HG02798 (cell line): ENCODE measurements around the gene SLC41A3.
"Not testable (repeated sequence)": the region's sequence is repeated elsewhere in the genome, so short reads cannot be mapped to it uniquely, and the experiment has no call there.

Experiments used
- ATAC-seq: cut with Tn5 transposase; IDR thresholded peaks from one replicate; pipeline ENCODE4 v1.9.1; 2021; ENCODE audit warnings: mild to moderate bottlenecking; ENCODE audit not compliant: unreplicated experiment, poor library complexity

SLC41A3 gene

DNA sequence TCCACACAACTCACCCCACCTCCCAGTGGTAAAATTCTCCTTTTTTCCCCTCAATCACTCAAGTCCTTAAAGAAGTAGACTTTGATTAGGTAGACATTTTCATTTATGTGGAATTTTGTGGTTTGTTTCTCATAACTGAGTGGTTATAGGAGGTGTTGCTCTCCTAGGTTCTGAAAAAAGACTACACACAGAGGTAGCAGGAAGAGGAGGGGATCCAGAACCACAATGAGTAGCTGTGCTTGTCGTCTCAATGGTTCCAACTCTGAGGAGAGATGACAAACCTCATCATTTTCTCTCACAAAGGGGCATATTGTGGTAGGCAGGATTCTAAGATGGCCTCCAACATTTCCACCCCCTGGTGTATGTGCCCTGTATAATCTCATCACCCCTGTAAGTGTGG, 120.1 kb downstream of the SLC41A3 start:
- not testable (repeated sequence) for ATAC-seq

DNA sequence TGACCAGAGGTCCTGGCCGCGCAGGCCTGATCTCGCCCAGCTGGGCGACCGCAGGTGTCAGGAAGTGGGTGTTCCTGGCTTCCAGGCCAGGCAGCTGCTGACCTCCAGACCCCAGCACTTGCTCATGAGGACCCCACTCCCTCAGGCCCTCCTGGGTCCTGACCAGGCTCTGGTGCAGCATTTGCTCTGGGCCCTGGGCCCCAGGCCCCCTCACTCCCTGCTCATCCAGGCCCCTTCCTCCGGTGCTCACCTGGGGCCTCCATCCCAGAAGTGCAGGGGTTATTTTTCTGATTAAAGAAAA, 122.7 kb downstream of the SLC41A3 start:
- no peak for ATAC-seq

DNA sequence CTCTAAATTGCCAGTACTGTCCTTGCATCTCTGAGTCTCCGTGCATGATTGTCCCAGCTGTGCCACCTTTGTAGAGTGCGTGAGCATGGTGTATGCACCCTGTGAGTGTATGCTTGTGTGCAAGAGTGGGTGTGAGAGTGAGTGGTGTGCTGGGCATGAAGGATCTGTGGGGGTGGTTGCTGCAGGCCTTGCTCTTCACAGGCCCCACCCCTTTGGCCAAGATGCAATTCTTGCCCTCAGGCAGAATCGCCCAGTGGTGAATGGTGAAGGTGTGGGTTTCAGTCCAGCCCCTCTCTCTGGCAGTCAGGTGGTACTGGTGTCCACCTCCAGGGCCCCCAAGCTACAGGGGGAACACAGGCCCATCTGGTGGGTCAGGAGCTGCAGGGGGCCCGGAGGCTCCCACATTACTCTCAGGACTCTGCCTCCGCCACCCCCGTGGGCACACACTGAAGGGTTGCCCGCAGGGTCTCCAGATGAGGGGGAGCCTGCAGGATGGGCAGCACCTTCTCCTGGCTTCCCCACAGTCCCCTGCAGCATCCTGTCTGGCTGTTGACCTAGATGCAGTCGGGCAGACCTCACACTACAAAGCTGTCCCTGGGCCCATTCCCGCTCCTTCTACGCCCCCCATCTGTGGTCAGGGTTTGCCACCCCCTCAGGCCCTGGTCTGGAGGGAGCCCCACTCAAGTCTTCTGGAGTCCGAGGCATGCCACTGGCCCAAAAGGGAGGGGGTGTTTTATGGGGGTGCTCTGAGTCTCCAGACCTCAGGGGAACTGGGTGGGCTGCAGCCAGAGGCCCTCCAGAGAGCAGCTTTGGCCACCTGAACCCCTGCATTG, 123.3 kb downstream of the SLC41A3 start:
- ATAC-seq, result no peak

DNA sequence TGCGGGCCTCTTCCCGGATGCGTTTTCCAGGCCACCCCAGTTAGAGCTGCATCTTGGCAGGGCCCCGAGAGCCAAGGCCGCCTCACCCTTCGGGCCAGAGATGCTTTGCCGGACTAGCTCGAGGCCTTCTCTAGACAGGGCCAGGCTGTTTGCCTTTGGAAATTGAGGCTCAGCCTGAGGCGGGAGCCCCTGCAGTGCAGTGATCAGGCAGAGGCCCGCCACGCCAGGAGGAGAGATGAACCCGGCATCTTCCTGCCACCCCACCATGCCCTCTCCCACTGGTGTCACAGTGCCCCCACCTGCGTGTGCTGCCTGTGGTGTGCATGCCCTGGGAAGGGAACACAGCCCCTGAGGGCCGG, 123.9 kb downstream of the SLC41A3 start:
- no peak for ATAC-seq

DNA sequence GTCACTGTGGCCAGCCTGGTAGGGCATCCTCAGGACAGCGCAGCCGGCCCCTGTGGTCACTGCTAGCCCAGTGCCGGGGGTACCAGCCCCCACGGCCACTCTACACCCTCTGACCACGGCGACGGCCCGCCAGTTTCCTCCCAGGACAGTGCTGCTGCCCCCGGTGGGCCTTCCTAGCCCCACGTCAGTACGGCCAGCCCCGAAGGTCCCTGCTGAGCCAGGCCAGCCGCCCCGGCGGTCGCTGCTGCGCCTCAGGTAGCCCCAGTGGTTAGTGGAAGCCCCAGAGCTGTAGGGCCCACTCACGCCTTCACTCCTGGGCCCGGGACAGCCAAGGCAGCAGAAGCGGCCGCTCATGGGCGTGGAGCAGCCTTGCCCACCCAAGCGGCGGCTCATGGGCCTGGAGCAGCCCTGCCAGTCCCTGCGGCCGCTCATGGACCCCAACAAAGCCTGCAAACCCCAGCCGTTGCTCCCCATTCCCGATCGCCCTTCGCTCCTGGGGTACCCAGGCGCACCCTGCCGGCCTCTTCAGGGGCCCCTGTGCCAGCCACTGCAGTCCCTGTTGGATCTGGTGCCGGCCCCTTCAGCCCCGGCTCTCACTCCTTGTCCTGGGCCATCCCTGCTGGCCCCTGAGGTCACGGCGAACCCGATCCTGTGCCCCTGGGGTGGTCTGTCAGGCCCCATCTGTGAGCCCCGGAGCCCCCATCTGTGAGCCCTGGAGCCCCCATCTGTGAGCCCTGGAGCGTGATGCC, 124.4 kb downstream of the SLC41A3 start:
- ATAC-seq, result no peak

DNA sequence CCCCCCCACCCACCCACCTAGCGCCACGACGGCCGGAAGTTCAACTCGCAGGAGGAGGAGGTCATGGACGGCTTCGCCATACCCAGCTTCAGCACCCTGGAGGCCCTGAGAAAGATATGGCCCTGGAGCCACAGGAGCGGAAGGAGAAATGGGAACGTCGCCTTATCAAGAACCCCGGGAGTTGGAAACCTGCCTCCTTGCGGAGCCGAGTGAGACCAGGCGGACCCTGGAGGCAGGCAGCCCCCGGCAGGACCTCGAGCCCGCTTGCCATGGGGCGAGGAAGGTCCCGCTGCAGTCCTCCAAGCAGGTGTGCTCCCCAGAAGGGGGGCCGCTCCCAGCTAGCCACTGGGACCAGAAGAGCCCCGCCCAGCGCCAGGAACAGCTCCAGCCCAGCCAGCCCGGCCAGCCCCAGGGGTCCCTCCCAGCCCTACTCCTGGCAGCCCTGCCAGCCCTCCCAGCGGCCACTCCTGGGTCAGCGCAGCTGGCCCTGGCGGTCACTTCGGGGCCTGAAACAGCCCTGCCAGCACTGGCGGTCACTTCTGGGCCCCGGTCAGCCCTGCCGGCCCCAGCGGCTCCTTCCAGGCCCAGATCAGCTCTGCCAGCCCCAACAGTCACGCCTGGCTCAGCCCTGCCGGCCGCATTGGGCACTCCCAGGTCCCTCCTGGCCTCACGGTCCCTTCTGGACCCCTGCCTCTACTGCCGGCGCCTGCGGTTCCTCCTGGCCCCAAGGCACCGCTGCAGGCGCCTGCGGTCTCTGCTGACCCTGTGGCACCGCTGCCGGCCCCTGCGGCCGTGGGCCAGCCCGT, 125.2 kb downstream of the SLC41A3 start:
- ATAC-seq, result no peak

DNA sequence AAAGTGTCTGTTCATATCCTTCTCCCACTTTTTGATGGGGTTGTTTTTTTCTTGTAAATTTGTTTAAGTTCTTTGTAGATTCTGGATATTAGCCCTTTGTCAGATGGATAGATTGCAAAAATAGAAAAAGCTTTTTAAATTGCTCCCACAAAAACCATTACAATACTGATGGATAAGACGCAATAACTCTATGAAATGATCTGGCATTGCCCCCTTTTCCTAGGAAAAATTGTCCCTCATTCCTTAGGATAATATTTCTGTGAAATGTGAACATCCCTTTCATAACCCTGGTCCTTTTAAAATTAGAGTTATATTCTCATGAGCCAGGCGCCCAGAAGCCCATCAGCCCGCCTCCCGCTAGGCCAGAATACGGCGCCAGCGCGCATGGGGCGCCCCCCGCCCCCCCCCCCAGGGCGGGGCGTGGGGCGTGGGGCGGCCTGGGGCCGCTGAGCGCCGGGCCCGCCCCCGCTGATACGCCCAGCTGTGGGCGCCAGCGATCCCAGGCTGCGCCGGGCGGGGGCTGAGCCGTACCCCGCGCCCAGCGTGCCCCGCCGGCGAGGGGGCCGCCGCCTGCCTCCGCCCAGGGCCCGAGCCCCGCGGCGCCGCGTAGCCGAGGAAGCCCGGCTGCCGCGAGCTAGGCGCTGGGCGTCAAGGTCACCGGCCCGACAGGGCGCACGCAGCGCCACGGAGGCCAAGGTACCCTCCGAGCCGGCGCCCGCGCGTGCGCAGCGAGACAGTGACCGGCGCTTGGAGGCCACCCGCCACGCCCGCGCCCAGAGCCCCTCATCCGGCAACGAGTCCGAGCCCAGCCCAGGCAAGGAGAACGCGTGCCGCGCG, 126.0 kb downstream of the SLC41A3 start:
- ATAC-seq, result no peak

DNA sequence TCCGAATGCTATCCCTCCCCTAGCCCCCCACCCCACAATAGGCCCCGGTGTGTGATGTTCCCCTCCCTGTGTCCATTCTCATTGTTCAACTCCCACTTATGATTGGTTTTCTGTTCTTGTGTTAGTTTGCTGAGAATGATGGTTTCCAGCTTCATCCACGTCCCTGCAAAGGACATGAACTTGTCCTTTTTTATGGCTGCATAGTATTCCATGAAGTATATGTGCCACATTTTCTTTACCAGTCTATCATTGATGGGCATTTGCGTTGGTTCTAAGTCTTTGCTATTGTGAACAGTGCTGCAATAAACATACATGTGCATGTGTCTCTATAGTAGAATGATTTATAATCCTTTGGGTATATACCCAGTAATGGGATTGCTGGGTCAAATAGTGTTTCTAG, 126.9 kb downstream of the SLC41A3 start:
- not testable (repeated sequence) for ATAC-seq
